ENCODE data around the gene PKIB.
"Not testable (repeated sequence)": the region's sequence is repeated elsewhere in the genome, so short reads cannot be mapped to it uniquely, and the experiment has no call there.

The PKIB gene

DNA sequence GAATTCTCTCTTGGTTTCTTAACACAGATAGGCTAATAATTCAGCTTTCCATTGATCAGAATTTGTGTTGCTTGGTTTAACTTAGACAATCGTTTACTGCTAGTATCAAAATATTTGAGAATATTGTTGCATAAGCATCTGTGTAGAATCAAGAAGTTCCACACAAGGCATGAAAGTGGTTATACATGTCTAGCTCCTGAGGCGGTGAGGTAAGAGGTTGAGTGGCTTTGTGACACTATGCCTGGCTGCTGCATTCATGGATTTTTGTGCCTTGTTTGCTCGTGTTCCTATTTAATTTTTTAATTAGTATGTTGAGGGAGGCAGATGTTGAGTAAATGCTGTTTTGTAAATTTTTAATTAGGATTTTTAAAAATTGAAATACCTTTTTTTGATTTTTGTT, 10.2 kb downstream of the PKIB start:
- in situ Hi-C loops (cut with MboI; ENCODE audit: low sequenced_read_pairs): no loop called here

DNA sequence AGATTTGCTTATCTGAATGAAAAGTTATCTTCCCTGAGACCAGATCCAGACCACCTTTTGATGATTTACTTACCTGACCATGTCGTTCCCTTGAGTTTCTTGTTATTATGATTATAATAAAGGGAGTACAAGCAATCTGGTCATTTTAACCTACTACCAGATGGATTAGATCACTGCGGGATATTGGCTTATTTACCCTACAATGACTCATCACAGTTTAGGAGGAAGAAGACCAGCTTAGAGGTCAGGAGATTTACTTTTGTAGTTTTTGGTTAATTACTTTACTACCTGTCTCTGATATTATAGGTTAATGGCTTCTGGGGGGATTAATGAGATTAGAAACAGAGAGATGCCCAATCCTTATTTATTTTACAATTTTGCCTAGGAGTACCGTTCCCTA, 10.7 kb downstream of the PKIB start:
- in situ Hi-C loops (cut with MboI; ENCODE audit: low sequenced_read_pairs): no loop called here

DNA sequence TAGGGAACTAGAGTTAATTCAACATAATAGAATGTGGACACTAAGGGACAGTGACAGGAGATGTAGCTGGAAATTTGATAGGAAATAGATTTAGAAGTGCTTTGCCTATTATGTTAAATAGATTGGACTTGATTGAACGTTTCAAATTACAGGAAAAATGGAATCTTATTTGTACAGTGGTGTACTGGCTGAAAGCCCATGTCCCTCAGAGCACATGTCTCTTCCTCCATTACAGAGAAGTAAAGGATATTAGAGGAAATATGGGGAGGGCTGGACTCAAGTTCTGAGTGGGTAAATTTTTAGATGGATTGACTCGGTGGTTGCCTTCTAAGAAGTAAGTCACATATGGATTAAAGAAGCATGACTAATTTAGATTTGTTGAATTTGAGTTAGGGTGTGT, 11.4 kb downstream of the PKIB start:
- in situ Hi-C loops (cut with MboI; ENCODE audit: low sequenced_read_pairs): no loop called here

DNA sequence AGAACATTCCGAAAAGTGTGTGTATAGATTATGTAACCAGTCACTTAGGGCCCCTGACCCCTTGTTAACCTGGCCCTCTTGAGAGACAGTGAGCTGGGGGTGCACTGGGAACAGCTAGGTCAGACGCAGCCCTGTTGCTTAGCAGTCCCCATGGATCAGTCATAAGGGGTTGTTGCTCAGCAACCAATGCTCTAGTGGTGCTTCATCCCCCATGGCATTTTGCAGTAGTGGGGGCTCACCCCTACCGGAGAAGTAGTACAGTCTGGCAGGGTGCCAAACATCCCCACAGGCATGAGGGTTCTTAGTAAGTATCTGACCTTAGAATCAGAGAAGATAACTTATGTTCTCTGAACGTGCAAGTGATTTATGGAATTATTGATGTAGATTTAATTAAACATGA, 12.3 kb downstream of the PKIB start:
- in situ Hi-C loops (cut with MboI; ENCODE audit: low sequenced_read_pairs): no loop called here

DNA sequence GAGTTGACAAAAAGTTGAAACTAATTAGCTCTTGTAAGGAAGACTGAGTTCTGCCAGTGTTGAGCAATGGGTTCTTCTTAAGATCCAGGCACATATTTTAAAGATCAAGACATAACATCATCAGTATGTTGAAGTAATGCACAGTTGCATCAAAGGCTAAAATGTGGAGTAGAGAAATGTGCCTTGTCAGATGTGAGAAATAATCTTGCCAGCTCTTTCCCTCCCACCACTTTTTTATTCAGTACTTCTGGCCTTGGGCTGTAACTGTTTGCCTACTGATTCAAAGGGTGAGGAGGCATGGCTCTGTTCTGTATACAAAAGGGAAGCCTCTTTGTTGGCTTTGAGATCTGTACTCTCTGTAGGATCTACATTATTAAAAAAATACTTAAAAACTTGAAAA, 13.1 kb downstream of the PKIB start:
- in situ Hi-C loops (cut with MboI; ENCODE audit: low sequenced_read_pairs): no loop called here

DNA sequence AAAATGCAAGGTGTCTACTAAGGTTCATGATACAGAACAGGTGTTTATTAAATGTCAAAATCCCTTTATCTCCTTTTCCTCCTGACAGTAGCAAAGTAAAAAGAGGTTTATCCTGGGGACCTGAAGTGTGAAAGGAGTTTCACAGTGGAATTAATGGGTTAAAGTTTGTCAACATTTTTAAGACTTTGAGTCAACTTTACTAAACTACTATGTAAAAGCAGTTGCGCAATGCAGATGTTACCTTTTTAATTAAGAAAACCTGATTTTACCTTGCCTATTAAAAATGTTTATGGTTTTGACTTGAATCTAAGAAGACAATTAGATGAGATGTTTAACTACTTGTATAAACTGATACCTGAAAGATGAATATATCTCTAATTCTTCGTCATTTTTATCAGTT, 14.6 kb downstream of the PKIB start:
- in situ Hi-C loops (cut with MboI; ENCODE audit: low sequenced_read_pairs): no loop called here

DNA sequence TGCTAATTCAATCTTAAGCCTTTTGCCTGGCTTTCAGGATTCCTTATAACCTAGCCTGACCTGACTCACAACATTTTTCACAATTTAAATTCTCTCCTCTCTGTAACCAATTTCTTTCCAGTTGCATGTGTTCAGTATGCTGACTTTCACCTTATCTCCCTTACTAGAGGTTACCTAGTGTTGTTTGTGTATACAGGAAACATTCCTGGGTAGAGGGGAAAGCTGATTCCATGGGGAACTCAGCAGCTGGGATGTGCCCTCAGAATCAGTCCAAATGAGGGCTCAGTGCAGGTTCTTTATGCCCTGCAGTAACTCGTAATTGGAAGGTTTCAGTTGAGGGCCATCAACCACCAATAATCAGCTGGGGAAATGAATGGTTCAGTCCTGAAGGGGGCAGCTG, 18.5 kb downstream of the PKIB start:
- in situ Hi-C loops (cut with MboI; ENCODE audit: low sequenced_read_pairs): no loop called here

DNA sequence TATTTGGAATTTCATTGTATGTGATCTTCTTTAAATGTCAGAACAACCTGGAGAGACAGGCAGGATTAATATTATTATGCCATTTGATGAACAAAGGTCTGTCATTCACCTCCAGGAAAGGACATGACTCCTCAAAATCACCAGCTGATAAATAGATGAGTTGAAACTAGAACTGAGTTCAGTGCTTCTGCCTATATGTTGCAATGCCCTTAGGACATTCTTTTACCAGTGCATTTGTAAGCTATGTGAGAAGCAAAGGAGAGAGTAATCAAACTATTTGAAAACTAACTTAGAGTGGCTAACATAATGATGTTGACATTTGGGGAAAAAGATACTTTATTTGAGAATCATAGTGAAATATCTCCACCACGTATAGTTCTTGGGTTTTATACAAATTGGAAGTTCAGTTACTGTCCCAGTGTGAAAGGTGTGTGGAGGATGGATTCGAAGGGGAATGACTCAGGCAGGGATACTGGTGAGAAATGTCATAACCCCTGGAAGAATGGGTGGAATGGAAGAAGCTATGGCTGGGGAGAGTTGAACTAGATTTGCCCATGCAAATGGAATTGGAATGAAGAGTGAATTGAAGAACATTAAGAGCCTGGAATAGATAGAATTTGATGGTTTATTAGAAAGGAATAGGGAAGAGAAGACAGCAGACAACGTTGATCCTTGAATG, 21.5 kb downstream of the PKIB start:
- in situ Hi-C loops (cut with MboI; ENCODE audit: low sequenced_read_pairs): no loop called here

DNA sequence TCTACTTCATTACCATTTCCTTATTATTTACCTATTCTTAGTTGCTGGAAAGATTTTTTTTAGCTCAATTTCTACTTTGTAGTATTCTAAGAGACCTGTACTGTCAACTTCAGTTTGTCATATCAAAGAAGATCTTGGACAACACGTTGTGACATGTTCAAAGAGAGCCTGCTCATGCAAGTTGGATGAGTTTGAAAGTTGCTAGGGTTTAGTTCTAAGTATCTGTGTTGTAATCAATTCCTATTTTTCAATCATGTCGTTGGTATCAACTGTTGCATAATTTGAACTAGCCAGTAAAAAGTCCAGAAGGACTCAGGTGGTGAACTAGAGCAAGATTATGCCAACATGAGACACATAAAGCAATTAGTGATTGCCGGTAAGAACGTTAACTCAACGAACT, 30.2 kb downstream of the PKIB start:
- in situ Hi-C loops (cut with MboI; ENCODE audit: low sequenced_read_pairs): no loop called here

DNA sequence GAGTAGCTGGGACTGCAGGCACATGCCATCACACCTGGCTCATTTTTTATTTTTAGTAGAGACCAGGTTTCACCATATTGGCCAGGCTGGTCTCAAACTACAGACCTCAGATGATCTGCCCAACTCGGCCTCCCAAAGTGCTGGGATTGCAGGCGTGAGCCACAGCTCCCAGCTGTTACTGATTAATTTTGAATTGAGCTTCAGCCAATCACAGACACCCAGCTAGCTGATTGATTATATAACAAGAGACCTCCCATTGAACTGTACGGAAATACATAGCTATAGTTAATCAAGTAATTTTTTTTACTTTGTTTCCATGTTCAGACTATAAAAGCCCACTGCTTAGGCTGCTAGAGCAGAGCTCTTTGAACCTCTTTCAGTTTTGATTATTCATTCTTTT, 31.6 kb downstream of the PKIB start:
- in situ Hi-C loops (cut with MboI; ENCODE audit: low sequenced_read_pairs): no loop called here

DNA sequence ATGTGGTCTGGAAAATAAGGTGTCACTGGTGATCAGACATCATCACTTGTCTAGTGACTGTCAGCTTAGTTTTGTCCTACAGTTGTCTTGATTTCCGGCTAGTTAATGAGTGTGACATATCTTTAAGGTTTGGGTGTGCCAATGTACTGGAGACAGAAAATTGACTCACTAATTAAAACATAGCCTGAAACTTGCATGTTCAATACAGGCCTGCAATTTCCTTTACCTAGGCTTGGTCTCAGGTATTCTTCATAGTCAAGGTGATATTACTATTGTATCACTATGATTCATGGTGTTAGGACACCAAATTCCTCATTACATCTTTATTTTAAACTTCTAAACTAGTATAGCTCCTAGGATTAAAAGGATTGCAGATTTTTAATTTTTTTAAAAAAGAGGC, 32.4 kb downstream of the PKIB start:
- in situ Hi-C loops (cut with MboI; ENCODE audit: low sequenced_read_pairs): not testable (repeated sequence)

DNA sequence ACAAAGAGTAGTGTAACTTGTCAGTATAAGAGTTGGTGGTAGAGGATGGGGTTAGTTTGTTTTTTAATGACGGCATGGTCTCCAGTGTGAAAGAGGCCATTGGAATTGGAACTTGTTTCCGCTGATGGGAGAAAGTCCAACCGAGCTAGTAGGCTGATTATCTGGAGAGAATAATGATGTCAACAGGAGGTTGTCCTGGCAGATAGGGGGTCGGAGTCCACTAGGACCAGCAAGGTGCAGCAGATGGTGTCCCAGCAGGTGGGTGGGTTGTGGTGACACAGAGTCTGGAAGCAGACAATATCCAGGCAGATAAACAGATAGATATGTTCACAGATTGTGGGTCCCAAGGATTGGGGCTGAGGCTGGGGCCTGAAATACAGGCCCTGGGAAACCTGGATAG, 35.1 kb downstream of the PKIB start:
- in situ Hi-C loops (cut with MboI; ENCODE audit: low sequenced_read_pairs): no loop called here

DNA sequence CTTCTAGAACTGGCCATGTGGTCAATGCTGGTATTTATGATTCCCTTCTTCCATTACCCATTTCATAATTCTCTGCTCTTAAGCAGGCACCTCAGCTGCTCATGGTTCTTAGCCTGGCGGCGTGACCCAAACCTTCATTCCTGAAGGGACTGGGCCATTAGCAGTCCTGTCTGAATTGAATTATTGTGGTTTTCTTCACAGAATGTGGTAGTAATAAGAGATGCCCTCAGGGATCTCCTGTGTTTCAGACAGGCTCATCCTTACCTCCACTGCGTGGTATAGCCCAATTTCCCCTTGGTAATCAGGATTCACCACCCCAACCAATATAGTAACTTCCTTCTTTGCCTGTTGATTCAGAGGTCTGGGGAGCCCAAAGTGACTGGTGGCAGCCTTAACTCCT, 37.6 kb downstream of the PKIB start:
- in situ Hi-C loops (cut with MboI; ENCODE audit: low sequenced_read_pairs): no loop called here

DNA sequence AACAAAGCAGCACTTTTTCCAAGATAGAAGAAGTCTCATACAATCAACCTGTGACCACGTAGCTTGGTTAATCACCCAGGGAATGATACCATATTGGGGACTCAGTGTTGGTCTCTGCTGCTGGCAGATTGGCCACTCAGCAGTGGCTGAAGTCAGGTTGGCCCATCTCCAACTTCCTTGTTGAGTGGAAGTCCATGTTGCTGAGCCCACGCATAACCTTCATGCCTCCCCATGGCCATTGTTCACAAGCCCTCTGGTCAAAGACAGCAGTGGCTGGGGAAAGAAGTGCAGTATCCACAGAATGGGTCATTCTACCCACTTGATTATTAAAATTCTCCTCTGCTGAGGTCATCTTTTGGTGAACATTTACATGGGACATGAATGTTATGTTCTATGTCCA, 38.5 kb downstream of the PKIB start:
- in situ Hi-C loops (cut with MboI; ENCODE audit: low sequenced_read_pairs): no loop called here

DNA sequence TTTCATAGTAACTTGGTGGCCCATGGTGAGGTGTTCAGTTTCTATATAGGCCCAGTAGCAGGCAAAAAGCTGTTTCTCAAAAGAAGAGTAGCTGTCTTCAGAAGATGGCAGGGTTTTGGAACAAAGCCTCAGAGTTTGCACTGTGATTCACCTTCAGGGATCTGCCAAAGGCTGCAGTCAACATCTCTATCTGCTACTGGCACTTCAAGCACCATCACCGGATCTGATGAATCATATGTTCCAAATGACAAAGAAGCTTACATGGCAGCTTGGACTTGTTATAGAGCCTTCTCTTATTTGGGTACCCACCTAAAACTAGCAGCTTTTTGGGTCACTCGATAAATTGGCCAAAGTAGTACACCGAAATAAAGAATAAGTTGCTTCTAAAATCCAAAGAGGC, 39.5 kb downstream of the PKIB start:
- in situ Hi-C loops (cut with MboI; ENCODE audit: low sequenced_read_pairs): no loop called here

DNA sequence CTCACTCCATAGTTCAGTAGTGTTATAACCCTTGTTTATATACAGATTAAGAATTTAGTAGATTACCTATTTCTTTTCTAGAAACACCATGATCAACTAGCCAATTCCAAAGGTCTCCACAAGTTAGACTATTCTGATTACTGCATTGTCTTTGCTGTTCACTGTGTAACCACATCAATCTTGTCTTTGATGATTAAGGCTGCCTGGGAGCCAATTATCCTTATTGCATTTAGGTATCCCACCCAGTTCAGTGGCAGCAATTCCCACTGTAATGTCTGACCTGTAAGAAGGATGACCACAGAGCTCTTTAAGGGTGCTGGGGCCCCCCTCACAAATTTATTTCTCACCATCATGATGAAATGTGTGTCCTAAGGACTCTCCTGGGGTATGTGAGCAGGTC, 40.2 kb downstream of the PKIB start:
- in situ Hi-C loops (cut with MboI; ENCODE audit: low sequenced_read_pairs): no loop called here

DNA sequence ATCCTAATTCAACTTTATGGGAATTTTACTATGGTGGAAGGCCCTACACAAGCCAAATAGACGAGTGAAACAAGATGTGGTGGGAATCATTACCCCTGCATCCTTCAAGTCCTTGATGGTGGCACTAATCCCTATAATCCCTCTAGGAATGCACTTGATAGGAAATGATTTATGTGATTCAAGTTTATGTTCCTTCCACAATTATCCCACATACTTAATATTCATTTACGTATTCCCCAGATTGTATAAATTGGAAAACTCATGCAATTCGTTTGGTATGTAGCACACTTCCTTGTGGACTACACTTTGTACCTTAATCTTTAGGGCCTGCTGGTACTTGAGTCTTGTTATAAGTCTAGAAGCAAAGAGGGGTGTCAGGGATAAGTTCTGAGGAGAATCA, 40.8 kb downstream of the PKIB start:
- in situ Hi-C loops (cut with MboI; ENCODE audit: low sequenced_read_pairs): no loop called here

DNA sequence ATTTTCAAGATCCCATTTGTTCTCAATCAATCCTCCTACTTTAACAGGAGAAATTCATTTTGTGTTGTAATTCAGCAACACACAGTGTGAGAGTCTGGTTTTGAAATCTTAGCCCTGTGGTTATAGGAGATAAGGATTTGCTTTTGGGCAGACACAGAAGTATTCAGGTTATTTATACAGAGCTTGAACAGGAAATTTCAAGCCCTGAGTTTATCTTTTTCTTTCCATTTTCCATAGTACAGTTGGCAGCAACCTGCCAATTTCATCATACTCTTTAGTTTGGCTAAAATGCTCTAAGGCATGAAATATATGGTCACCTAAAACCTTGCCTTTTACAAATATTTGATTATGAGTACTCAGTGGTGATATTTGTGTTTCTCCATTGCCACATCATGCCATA, 41.4 kb downstream of the PKIB start:
- in situ Hi-C loops (cut with MboI; ENCODE audit: low sequenced_read_pairs): no loop called here

DNA sequence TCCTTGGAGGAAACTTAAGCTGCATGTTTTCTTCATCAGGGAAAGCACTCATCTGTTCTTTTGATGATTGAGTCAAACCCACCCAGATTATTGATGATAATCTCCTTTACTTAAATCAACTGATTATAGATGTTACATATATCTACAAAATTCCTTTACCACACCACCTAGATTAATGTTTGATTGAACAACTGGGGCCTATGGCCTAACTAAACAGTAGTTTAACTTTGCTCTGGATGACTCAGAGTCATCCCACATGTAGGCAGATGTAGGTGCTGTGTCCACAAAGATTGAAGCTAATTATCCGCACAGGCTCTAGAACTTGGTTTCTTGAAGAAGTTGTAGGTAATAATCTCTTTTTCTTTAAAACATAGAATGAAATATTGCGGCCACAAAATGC, 42.2 kb downstream of the PKIB start:
- in situ Hi-C loops (cut with MboI; ENCODE audit: low sequenced_read_pairs): no loop called here

DNA sequence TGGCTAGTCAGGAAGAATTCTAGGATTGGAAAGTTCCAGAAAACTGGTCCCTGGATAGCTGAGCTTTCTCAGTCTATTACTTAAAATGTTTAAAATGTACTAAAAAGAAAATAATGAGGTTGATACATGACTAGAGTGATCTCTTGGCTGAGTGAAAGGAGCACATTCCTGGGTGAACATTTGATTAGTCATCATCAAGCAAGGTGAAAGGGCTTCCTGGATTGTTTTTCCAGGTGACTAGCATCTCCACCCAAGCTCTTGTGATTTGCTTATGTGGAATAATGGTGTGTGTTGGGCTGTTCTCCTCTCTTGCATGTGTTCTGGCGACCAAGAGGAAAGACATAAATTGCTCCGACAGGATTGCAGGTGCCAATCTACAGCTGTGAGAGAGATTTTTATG, 42.9 kb downstream of the PKIB start:
- in situ Hi-C loops (cut with MboI; ENCODE audit: low sequenced_read_pairs): no loop called here

DNA sequence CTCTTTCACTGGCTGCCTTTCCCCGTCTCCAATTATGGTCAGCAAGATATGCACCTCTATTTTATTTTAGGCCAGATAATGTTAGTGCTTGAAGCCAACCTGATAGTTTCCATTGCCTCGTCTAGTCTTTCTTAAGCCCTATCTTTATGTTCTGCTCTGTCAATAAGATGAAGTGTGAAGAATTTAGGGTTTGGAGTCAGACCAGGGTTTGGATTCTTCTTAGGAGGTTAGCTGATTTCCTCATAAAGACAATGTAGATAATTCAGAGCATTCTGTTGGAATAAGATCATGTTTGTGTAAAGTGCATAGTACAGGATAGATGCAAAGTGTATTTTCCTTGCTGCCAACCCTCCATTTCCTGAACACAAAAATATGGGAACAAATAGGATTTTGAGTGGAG, 43.8 kb downstream of the PKIB start:
- in situ Hi-C loops (cut with MboI; ENCODE audit: low sequenced_read_pairs): no loop called here

DNA sequence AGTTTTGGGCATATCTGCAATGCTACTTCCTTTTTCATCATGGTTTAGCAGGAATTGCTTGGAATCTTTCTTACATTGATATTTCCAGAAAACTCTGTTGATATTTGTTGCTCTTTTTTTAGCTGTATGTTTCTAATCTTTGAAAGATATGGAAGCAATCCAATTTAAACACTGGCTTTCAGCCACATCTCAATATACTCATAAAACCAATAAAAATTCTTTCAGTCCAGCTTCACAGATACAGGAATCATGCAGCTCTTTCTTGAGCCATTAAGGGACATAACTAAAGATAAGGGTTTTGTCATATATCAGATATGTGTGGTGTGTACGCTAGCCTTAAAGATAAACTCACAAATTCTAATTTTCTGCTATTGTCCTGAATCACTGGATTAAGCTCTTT, 47.4 kb downstream of the PKIB start:
- in situ Hi-C loops (cut with MboI; ENCODE audit: low sequenced_read_pairs): no loop called here

DNA sequence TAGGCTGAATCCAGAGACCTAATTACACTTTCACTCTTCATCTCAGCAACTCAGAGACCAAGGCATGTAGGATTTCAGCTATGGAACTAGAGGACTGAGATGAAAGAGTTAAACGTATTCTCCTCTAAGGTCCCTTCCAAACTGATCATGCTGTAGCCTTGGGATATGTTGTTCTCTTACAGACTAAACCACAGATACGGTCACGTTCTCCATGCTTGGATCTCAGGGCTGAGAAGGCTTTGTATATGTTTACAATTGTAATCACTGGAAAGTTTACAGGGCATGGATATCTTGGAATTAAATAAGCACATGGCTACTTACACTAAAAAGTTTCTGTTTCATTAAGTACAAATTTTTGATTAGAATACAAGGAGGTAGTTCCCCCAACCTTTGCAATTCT, 50.1 kb downstream of the PKIB start:
- in situ Hi-C loops (cut with MboI; ENCODE audit: low sequenced_read_pairs): no loop called here

DNA sequence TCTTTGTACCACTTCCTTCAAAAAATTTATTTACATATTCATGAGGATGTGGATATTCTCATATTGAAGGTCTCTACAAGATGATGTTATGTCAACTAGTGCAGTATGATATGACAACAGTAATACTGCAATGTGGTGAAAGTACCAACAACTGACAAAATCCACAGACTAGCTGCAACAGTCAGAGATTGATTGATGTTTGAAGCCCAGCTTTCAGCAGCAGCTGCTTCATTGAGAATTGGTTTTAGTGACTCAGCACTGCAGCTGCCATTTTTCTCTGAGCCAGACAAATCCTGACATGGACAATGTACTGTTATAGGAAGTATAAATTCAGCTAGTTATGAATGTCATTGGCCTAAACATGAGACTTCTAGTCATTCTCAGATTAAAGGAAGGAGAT, 53.8 kb downstream of the PKIB start:
- in situ Hi-C loops (cut with MboI; ENCODE audit: low sequenced_read_pairs): no loop called here
